Globus pallidus (tissue), 1 donor: ENCODE data around the gene TMEM140.
"Not testable (repeated sequence)": the region's sequence is repeated elsewhere in the genome, so short reads cannot be mapped to it uniquely, and the experiment has no call there.

Source experiments
- DNase-seq: peaks from one replicate; pipeline ENCODE4 v3.0.0-alpha.2; 2015; ENCODE audit warnings: low spot score

The TMEM140 gene

DNA sequence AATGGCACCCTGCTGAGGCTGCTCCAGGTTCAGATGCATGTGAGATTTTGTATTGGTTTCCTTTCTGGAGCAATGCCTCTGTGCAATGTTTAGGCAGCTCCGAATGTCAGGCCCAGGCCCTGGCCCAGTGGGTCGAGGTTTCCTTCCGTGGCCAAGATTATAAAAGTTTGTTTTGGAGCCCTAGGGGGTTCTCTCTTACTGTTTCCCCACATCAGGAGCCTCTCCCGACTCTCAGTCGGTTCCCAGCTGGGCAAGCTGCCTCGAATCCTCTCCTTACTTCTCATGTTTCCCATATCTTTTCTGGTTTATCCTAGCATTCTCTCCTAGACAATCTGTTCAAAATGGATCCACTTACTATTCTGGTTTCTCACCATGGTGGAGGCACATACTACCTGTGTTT lies 11.0 kb downstream of the TMEM140 start:
- DNase-seq = no peak

DNA sequence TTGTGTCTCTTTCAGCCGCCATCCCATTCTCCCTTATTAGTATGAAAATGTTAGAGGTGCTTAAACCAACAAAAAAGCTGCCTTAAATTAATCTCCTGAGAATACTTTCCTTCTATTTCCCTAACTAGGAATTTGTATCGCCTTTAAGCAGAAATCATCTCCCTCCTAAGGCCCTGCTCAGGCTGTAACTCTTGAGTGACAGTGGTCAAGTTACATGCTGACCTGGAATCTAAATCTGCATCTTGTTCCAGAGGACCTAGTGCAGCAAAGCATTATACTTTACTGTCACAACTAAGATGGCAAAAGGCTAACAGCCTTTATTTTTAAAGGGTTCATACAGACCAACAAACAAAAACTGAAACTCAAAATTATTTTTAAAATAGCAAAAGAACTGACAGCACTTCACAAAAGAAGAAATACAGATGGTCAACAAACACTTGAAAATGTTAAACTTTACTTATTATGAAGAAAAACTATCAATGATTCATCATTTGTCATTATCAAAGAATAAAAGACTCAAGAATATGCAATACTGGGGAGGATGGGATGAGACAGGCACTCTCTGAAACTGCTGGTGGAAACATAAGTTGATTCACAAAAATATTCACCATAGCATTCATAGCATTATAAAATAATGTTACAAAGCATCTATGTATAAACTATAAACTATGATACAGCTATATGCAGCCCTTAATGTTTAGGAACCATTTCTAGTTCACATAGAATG lies 11.7 kb downstream of the TMEM140 start:
- no peak for DNase-seq

DNA sequence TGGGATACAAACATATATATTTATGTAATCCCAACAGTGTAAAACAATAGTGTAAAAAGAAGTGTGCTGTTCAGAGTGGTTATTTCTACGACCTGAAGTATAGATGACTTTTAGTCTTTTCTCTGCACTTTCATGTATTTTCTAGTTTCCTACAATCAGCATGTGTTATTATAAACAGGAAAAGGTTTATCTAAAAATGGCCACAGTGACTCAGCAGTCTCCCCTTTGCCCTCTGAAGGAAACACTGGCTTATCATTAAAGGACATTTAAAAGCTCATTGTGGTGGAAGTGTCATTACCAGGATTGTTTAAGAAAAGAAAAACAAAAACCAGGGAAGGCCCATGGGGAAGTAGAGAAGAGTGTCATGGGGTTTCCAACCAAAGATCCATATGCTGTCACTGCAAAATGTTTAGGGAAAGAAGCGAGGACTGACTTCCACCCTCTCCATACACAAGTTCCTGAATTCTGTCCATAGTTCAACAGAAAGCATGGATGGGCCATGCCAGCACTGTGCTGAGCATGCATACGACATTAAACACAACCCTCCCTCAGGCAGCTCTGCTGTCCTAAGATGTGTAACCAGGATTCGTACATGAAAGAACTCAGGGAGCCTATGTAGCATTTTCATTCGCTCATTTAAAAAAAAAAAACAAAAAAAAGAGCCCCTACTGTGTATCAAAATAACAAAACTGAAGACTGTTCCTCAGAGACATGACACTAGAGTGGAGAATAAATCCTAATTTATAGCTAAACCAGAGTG lies 12.4 kb downstream of the TMEM140 start:
- DNase-seq = no peak

DNA sequence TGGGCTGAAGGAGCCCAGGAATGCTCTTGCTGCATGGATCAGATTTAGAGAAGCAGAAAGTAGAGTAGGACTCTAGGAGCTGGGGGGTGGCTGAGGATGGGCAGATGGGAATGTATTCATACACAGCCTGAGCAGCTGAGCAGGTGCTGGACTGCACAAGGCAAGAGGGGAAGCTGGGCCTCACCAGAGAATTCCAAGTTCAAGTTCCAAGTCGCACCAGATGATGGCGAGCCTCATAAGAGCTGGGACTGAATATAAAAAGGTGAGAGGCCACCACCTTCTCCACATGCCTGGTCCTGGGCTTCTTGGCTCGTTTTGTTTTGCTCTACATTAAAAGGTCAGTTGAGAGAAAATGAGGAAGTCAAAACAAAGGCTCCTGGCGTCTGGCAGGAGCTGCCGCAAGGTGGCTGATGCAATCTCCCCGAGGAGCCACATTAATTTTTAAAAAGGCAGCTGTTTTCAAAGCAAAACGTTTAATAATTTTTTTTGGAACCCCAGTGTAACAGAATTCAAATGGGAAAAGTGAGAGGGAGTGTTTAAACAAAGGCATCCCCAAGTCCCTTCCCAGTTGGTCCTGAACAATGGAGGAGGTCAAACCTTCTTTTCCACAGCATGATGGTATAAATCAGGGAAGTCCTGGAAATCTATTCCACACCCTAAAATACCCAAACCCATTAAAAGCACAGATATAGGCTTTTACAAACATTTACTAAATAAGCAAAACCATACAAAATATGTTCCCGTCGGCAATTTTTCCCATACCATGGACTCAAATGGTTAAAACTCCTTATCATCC lies 13.2 kb downstream of the TMEM140 start:
- DNase-seq = no peak

DNA sequence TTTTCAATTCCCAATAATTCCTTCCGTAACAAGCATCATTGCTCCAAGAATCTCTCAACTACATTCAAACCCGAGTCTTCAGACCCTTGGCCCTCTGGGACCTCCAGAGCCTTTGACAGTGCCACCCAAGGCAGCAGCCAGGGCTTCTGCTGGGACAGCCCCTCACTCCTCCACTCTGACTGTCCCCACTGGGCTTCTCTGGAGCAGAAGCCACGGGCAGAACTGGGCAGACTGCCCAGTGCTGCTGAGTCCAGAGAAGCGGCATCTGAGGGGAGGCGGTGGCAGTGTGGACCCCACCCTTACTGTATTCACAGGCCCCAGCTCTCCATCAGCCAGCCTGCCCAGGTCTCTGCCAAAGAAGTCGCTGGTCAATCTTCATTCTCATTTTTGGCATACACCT lies 13.8 kb downstream of the TMEM140 start:
- no peak for DNase-seq

DNA sequence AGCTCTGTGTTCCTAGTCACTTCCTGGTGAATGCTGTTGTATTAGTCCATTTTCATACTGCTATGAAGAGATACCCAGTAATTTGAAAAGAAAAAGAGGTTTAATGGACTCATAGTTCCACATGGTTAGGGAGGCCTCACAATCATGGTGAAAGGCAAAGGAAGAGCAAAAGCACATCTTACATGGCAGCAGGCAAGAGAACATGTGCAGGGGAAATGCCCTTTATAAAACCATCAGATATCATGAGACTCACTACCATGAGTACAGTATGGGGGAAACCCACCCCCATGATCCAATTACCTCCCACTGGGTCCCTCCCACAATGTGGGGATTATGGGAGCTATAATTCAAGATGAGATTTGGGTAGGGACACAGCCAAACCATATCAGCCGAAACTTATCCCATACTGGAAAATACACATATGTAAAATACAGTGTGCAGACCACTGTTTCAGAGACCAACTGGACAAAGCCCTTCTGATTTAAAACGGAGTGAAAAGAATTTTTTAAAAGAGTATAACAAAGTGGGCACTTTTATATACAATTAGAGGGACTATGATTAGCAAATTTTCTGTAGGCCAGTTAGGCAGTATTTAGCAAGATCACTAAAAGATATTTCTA lies 14.6 kb downstream of the TMEM140 start:
- no peak for DNase-seq

DNA sequence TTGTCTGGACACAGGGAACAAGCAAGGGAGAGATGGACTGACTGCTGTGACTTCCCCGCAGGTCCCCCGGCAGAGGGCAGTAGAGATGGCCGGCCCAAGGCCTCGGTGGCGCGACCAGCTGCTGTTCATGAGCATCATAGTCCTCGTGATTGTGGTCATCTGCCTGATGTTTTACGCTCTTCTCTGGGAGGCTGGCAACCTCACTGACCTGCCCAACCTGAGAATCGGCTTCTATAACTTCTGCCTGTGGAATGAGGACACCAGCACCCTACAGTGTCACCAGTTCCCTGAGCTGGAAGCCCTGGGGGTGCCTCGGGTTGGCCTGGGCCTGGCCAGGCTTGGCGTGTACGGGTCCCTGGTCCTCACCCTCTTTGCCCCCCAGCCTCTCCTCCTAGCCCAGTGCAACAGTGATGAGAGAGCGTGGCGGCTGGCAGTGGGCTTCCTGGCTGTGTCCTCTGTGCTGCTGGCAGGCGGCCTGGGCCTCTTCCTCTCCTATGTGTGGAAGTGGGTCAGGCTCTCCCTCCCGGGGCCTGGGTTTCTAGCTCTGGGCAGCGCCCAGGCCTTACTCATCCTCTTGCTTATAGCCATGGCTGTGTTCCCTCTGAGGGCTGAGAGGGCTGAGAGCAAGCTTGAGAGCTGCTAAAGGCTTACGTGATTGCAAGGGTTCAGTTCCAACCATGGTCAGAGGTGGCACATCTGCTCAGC lies 16.6 kb downstream of the TMEM140 start:
- DNase-seq = no peak

DNA sequence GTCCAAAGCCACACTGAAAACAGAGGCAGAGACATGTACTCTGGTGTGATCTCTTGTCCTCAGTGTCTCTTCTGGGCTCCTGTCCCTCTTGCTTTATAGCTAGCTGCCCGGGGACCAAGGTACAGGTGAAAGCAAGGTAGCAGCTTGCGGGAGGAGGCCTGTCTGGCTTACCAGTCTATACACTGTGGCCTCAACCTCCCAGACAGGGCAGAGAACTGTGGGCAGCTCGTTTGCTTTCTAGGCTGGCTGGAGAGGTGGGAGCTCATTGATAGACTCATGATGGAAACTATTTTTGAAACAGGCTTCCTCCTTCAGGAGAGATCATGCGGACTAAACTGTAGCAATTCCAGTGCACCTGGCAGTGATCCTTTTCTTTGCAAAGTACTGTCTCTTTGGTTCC lies 18.0 kb downstream of the TMEM140 start:
- no peak for DNase-seq

DNA sequence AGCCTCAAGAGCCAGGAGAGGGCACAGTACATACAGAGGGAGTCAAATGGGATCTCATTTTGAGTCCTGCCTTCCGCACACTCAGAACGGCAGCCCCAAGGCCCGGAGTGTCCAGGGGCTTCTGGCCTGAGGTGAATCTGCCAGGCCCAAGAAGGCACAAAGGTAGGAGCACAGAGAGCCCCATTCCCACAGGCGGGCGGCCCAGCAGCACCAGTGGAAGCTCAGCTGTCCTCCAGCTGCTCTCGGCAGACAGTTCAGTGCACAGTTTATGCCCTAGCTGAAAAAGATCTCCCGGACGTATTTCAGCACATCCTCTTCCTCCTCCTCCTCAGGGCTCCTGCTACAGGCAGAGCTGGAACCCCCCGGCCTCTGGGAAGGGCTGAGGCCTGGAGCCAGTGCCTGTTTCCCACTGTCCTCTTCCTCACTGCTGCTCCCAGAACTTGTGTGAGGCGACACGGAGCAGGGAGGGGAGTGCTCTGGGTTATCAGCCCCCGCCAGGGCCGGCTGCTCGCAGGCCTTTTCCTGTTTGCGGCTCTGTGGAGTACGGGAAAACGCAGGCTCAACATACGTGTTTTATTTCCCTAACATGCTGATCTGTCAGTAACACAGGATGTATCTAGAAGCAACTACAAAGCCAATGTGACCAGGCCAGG lies 18.6 kb downstream of the TMEM140 start:
- no peak for DNase-seq

DNA sequence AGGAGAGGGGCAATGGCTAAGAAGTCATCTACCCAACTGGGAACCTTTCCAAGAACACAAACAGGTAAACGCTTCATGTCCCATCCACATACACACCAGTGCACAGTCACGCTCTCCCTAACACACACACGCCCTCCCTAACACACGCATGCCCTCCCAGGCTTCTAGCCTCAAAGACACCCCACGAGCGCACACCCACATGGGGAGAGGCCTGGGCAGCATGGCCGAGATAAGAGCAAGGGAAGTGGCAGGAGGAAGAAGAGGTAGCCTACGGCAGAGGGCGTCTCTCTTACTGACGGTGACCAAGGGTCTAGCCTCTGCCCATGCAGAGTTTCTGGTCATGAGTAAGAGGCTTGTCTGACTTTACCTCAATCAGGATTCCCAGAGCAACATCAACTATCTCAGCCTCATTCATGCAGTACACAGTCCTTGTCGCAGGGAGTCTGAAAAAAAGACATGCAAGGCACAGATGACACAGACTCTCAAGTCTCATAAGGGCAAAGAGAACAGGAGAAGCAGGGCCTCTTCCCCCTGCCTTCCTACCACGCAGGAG lies 19.6 kb downstream of the TMEM140 start:
- no peak for DNase-seq

DNA sequence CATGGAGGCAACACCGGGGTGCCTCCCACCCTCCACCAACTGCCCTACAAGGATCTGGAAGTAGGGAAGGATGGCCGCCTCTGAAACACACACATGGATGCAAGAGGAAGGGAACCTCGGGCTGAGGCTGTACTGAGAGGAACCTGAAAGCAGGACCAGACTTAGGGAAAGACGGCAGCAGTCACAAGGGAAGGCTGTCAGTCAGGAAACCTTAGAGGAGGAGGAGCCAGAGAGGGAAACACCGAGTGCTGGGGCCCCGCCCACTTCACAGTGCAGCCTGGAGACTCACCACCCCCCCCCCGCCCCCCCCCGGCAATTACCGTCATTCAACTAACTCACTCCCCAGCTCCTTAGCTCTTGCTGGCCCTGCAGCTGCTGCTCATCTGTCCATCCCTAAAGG lies 20.1 kb downstream of the TMEM140 start:
- DNase-seq = no peak

DNA sequence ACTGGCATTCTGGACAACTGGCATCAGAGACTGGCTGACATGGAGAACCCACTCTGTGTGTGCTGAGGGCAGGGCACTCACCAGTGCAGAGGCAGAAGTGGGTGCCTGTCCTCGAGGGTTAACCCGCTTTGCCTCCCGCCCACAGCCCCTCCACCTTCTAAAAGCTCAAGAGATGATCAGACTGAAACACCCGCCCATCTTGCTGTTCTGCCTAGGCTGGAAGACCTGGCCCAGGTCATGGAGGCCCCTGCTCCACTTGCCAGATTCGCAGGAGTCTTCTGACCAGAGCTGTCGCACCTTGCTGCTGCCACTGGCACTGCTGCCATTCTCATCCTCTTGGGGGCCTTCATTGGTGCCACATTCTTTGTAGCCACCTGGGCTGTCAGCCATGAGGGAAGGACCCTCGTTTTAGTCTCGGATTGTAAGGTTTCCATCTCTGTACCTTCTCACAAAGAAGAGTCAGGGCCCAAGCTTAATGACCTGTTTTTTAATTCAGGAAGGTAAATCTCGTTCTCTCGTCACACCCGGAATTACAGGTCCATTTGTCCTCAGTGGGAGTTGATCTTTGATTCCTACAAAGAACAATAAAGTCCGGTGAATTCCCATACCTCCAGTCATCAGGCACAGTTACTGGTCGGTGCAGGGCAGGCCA lies 20.7 kb downstream of the TMEM140 start:
- no peak for DNase-seq

DNA sequence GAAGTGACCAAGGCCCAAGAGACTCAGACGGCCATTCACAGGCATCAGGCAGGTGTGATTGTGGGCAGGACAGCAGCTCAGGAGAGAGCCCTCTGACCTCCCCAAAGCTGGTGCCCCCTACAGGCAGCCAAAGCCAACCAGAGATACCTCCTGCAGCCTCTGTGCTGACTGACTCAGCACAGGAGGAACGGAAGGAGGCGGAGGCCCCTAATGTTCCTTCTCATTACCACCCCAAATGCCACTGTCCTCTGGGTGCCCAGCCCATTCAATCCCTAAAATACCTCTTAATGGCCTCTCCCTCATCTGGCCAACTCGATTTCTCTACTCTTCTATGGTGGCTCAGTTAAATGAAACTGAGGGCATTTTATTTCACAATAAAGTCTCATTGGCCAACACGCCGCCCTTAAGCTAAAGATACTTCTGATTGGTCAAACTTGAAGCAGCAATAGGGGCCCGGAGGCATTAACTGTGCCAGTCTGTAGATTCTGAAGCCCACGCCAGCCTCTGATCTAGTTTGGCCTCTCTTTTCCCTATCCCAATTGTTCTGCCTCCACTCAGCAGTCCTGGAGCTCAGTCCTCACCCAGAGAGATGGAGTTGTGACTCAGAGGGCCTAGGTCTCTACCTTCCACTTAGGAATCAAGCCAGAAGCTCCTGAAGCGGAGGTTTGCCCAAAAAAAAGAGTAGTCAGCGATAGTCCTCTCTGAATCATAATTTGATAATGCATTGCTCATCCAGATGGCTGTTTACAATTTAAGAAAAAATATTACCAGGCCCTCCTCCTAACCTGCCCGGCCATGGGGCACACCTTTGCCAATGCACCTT lies 21.5 kb downstream of the TMEM140 start:
- DNase-seq = no peak

DNA sequence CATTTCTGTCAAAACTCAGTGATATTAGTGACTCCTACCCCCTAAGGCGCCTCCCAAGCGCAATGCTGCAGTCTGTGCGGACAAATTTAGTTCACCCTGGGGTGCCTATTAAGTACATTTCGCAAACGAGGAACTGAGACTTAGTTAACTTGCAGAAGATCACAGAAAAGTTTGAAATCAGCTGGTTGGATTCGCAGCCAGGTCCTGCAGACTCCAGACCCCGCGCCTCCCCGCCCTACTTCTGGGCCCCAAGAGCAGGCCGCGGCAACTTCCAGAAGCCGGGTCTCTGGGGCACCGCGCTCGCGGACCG lies 22.0 kb downstream of the TMEM140 start:
- no peak for DNase-seq

DNA sequence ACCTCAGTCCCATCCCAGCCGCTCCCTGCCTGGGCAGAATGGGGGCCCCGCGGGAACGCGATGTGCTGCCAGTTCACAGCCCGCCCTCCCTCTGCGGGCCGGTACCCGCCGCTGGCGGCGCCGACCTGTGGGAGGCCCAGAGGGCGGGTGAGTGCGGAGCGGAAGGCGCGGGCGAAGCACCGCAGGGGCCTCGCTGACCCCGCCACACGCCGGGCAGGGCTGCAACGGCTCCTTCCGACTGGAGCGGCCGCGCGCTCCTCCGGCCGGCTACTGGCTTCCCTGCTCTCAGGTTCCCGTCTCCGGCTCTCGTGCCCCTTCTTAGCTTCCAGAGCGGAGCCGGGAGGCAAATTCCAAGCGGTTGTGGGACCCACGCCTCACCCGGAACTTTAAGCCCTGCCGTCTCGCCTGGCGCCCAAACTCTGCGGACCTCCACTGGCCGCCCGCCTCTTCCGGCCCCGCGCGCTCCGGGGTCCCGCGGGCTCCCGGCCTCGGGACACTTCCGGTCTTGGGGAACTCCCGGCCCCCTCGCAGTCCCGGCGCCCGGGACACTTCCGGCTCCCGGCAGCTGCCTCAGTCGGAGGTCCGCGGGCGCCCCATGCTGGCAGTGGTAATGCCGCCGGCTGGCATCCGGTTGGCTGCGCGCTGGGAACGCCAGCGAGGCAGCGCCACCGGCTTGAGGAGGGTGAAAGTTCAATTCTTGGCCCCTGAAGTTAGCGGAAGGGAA lies 22.6 kb downstream of the TMEM140 start, which contains the start of gene CYREN:
CYREN (minus strand) TSS at position 434 of the 724 bp plus-strand sequence. CDS start 1,785 bp downstream, outside the sequence.
- peak; percentile 95 for DNase-seq

DNA sequence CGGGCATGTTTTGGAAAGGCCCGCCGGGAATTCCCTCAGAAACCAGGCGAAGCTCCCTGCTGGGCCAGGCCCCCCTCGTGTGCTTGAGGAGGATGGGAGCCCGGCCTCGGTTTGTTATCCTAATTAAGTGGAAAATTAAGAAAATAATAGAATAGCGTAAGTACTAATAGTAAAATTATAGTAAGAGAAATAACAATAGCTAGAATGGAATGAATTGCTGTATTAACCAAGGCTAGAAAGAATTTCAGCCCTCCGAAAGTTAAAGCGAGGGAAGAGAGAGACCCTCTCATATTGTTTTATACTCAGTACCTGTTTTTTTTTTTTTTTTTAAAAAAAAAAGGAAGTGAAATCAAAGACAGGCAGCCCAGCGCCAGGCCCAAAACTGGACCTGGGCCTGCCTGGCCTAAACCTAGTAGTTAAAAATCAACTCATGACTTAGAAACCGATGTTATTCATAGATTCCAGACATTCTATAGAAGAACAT lies 23.2 kb downstream of the TMEM140 start:
- not testable (repeated sequence) for DNase-seq

DNA sequence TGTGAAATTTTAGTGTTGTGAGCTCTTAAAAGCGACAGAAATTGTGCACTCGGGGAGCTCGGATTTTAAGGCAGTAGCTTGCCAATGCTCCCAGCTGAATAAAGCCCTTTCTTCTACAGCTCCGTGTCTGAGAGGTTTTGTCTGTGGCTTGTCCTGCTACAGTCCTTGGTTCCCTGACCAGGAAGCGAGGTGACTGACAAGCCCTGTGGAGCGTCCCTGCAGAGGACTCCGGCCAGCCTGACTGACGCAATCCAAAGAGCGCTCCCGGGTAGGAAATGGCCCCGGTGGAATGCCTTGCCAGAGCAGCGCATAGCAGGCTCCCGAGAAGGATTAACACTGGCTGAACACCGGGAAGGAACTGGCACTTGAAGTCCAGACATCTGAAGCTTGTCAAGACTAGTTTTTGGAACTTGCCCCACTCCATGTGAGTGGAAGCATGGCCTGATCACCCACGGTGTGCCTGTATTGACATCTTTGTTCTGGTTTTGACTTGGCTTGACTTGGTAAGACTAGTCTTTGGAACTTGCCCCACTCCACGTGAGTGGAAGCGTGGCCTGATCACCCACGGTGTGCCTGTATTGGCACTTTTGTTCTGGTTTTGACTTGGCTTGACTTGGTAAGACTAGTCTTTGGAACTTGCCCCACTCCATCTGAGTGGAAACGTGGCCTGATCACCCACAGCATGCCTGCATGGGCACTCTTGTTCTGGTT lies 23.9 kb downstream of the TMEM140 start:
- peak; percentile 78 for DNase-seq

DNA sequence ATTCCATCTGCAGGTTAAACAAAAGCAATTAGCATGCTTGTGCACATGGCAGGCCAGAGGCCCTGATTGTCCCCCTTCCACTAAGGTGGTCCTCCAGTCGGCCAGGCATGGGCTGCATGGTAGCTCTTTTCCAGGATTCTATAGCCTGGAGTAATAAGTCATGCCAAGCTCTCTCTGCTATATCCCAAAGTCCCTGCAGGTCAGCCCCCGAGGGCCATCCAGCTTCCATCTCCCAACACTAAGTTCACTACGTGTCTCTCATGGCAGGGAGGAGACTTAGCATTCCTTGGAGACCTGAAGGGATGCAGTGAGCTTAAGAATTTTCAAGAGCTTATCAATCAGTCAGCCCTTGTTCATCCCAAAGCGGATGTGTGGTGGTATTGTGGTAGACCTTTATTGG lies 26.0 kb downstream of the TMEM140 start:
- not testable (repeated sequence) for DNase-seq
